ENCODE results near the gene CPA3. TPM values are rescaled to one million over a fixed set of nuclear protein-coding genes. Genes with fewer than 3 reads are reported as not detected.

The CPA3 gene, protein sequence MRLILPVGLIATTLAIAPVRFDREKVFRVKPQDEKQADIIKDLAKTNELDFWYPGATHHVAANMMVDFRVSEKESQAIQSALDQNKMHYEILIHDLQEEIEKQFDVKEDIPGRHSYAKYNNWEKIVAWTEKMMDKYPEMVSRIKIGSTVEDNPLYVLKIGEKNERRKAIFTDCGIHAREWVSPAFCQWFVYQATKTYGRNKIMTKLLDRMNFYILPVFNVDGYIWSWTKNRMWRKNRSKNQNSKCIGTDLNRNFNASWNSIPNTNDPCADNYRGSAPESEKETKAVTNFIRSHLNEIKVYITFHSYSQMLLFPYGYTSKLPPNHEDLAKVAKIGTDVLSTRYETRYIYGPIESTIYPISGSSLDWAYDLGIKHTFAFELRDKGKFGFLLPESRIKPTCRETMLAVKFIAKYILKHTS
- 1.5 and 3.0 TPM in 2 replicates for total RNA-seq

GRCh38 chr3:148865049-148865448 lies at the start of gene CPA3:
TSS of gene CPA3 (plus strand) at chr3:148865296. CDS start at chr3:148865308, 12 bp downstream.

GRCh38 chr3:148827585-148827984 lies 37.5 kb upstream of the CPA3 start, which contains the start of gene CPB1:
TSS of gene CPB1 (plus strand) at chr3:148827811. CDS start at chr3:148827824, 13 bp downstream.

Other genes starting within 250 kb of the CPA3 start
- gene AGTR1, start 167.4 kb upstream of the CPA3 start, total RNA-seq, result 37.2 and 42.3 TPM in 2 replicates
- gene CPB1, start 37.5 kb upstream of the CPA3 start, total RNA-seq, result 1.6 and 1.9 TPM in 2 replicates
- 32.5 and 34.2 TPM in 2 replicates for gene GYG1, start 126.2 kb downstream of the CPA3 start, total RNA-seq
- 33.9 and 39.1 TPM in 2 replicates for gene HLTF, start 221.2 kb downstream of the CPA3 start, total RNA-seq

All from hair follicle dermal papilla cell (primary cell).